GM19193 (cell line): ENCODE results near the gene CD2AP.

Experiments
- POLR2A ChIP-seq: IDR thresholded peaks from 4 replicates; pipeline ENCODE4 v1.6.1; 2011; ENCODE audit not compliant: insufficient read depth, insufficient read length; ENCODE audit errors: extremely low read depth

Gene CD2AP

GRCh38 chr6:47563162-47563561, 85.6 kb downstream of the CD2AP start:
- no peak for TF ChIP-seq POLR2A

GRCh38 chr6:47567586-47567985, 90.0 kb downstream of the CD2AP start:
- TF ChIP-seq POLR2A, result no peak

GRCh38 chr6:47571488-47571887, 93.9 kb downstream of the CD2AP start:
- TF ChIP-seq POLR2A, result no peak

DNA sequence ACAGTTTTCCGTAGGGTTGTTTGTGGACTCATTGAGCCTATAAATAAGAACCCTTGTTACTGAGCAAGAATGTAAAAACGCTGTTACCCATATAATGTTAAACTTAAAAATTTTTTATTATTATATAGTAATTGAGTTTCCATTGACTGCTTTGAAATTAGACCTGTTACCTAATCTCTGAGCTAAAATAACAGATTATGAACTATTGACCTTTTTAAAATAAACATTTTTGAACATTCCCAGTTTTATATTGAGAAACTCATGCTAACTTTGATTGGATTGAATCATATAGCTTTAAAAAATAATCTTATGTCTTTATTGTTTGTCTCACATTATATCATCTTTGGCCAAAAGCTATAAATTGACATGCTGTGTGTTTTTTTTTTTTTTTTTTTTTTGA, 95.5 kb downstream of the CD2AP start:
- no peak for TF ChIP-seq POLR2A

- TF ChIP-seq POLR2A, result no peak
These were observed 97.2 kb downstream of the CD2AP start for GRCh38 chr6:47574789-47575188.

DNA sequence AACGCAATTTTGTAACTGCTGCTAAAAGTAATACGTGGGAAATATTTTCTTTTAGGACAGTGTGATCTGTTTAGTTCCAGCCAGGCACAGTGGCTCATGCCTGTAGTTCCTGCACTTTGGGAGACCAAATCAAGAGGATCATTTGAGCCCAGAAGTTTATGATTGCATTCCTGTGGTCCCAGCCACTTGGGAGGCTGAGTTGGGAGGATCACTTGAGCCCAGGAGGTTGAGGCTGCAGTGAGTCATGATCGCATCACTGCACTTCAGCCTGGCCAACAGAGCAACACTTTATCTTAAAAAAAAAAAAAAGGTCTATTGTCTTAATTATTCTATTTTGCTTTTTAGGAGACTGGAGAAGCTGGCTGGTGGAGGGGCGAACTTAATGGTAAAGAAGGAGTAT, 101.5 kb downstream of the CD2AP start:
- TF ChIP-seq POLR2A, result no peak

DNA sequence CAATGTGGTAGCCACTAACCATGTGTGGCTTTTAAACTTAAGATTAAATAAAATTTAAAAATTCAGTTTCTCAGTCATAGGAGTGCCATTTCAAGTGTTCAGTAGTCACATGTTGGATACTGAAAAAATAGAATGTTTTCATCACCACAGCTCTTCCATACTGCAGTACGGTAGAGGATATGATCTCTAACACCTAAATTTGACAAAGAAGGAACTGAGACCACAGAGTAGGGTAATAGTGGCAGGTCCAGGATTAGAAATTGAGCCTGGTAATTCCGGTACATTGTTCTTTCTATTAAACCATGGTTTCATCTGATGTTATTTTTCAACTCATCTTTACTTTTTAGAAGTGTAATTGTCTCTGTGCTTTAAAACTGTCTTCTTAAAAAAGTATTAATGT, 104.0 kb downstream of the CD2AP start:
- TF ChIP-seq POLR2A, result no peak

- TF ChIP-seq POLR2A, result no peak
These were observed 109.9 kb downstream of the CD2AP start for GRCh38 chr6:47587493-47587892.

- no peak for TF ChIP-seq POLR2A
These were observed 114.7 kb downstream of the CD2AP start for GRCh38 chr6:47592131-47592840.

DNA sequence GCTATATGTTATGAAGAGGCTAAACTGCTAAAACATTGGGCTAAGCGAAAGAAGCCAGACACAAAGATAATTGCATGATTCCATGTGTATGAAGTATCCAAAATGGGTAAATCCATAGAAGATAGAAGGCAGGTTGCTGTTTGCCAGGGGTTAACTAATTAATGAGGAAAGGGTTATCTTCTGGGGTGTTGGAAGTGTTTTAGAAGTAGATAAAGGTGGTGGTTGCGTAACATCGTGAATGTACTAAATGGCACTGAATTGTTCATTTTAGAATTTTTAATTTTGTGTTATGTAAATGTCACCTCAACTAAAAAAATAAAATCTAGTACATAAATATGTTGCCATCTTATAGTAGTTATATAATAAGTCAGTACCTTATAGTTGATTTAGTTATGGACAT, 116.4 kb downstream of the CD2AP start:
- no peak for TF ChIP-seq POLR2A

DNA sequence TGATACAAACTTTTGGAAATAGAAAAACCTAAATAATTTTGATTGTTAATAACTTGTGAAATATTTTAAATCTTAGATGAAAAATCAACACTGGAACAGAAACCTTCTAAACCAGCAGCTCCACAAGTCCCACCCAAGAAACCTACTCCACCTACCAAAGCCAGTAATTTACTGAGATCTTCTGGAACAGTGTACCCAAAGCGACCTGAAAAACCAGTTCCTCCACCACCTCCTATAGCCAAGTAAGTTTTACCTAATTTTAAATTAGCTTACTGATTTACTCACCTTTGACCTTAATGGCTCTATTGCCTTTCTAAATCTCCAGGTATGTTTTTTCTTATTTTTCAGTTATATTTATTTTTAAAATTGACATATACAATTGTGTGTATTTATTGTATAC, 118.2 kb downstream of the CD2AP start:
- no peak for TF ChIP-seq POLR2A

- no peak for TF ChIP-seq POLR2A
These were observed 120.8 kb downstream of the CD2AP start for GRCh38 chr6:47598367-47598766.

DNA sequence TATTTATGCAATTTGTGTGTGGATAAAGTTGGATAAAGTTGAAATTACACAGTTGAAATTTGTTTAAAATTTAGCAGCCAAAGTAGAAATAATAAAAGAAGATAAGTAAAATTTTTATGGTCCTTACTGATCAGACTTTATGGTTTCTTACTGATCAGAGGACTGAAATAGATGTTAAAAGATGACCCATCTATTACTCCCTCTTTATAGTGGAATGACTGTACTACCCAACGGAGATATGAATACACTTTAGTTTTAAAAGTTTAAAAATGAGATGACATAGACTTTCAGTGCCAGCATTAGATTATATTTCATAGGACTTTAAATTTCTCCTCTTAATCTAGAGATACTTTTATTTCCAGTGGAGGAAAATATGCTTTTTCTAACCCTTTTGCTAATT, 121.9 kb downstream of the CD2AP start:
- no peak for TF ChIP-seq POLR2A

DNA sequence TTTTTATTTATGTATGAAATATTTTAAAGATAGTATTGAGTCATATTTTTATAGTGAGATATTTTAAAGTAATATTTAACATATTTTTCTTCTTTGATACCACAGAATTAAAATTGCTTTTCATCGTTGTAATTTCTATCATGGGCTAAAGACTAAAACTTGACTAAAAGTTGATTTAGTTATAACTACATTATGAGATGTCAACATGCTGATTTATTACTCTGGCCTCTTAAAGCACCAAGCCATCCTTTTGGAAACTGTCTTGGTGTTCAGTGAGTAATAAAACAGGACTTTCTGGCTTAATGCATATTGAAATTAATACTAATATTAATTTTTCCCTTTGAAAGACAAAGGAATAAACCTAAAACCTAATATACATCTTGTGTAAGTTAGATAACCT, 125.6 kb downstream of the CD2AP start:
- no peak for TF ChIP-seq POLR2A

GRCh38 chr6:47603995-47604394, 126.4 kb downstream of the CD2AP start:
- no peak for TF ChIP-seq POLR2A

- TF ChIP-seq POLR2A, result no peak
These were observed 144.4 kb downstream of the CD2AP start for GRCh38 chr6:47621838-47622449.
